Breast epithelium (tissue), 4 donors: ENCODE measurements around the gene THBS1. TPM values are rescaled to one million over a fixed set of nuclear protein-coding genes. Genes with fewer than 3 reads are reported as not detected.

Source experiments
- DNase-seq, 2 donors: peaks; one replicate each; pipeline ENCODE4 v3.0.0-alpha.2; 2019; ENCODE audit warnings: low spot score in 2 of 2
- H3K27ac ChIP-seq, 2 donors: fragments of 200-600 bp; sonication (generic) in 1 of 2; one replicate each; pipeline ENCODE4 v1.5.1; 2016 to 2019; ENCODE audit warnings: mild to moderate bottlenecking in 1 of 2
- H3K27me3 ChIP-seq, 2 donors: fragments of 200-600 bp; sonication (generic) in 1 of 2; one replicate each; pipeline versions ENCODE4 v1.5.1 to v1.6.0; 2017 to 2019; ENCODE audit warnings: control low read depth in 1 of 2, mild to moderate bottlenecking in 1 of 2
- H3K36me3 ChIP-seq: fragments of 200-600 bp; one replicate; pipeline ENCODE4 v1.5.1; 2019
- H3K4me1 ChIP-seq, 2 donors: fragments of 200-600 bp; sonication (generic); one replicate each; pipeline ENCODE4 v1.5.1; 2016 to 2019; ENCODE audit warnings: control low read depth in 1 of 2
- H3K4me3 ChIP-seq, 3 donors: fragments of 200-600 bp; sonication (generic); 1 replicate in 2 of 3; 2 replicates in 1 of 3; pipeline ENCODE4 v1.5.1; 2016 to 2019; ENCODE audit warnings: mild to moderate bottlenecking in 3 of 3, moderate library complexity in 2 of 3
- H3K9me3 ChIP-seq, 2 donors: fragments of 200-600 bp; sonication (generic) in 1 of 2; one replicate each; pipeline ENCODE4 v1.5.1; 2016 to 2019; ENCODE audit warnings: control low read depth in 1 of 2
- POLR2A ChIP-seq: fragments of 450-650 bp; IDR thresholded peaks from one replicate; pipeline ENCODE4 v1.6.1; 2016; ENCODE audit warnings: antibody characterized with exemption, mild to moderate bottlenecking, moderate library complexity
- POLR2AphosphoS5 ChIP-seq, 3 donors: sonication (generic); formaldehyde crosslinking; IDR thresholded peaks; one replicate each; pipeline ENCODE4 v1.6.1; 2017; ENCODE audit warnings: antibody characterized with exemption in 3 of 3
- intact Hi-C: fragments of 100-400 bp; cut with DNase I; formaldehyde crosslinking; loops from one replicate; pipeline ENCODE4 v1.15.1; 2023; ENCODE audit warnings: low total_unique reads
- total RNA-seq, 3 donors: library from RNA; depleted of rRNA; stranded (reverse); fragments of >200 nt; gene quantifications; one replicate each; pipeline ENCODE4 v1.1.0, GENCODE V29; 2016
- TF ChIP-seq, protein P1 (sequence below), 3 donors: fragments of 450-650 bp; IDR thresholded peaks; one replicate each; pipeline ENCODE4 v1.5.1; 2016 to 2017; ENCODE audit warnings: antibody characterized with exemption in 3 of 3, mild to moderate bottlenecking in 3 of 3, moderate library complexity in 3 of 3

Gene THBS1
- total RNA-seq, 3 donors from 2014 or later, result 106 to 623 (median 386) TPM

DNA sequence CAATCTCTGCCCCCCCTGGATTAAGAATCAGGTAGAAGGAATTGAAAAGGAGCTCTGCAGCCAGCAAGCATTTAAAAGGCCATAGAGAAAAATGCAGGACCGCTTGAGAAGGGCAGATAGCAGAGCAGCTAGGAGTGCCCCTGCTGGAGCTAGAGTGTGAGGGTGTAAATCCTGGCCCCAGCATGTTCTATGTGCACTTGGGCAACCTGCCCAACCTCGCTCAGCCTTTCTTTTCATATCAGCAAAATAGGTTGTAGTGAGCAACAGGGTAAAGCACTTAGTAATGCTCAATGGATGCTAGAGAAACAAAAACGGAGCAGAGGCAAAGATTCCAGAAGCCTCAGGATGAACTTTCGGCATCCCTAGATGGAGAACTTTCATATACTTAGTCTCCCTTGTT, 25.0 kb upstream of the THBS1 start:
- no peaks in the 10 kb centered on the region for H3K36me3 ChIP-seq
- TF ChIP-seq POLR2A, result no peak
- TF ChIP-seq, protein P1, sequence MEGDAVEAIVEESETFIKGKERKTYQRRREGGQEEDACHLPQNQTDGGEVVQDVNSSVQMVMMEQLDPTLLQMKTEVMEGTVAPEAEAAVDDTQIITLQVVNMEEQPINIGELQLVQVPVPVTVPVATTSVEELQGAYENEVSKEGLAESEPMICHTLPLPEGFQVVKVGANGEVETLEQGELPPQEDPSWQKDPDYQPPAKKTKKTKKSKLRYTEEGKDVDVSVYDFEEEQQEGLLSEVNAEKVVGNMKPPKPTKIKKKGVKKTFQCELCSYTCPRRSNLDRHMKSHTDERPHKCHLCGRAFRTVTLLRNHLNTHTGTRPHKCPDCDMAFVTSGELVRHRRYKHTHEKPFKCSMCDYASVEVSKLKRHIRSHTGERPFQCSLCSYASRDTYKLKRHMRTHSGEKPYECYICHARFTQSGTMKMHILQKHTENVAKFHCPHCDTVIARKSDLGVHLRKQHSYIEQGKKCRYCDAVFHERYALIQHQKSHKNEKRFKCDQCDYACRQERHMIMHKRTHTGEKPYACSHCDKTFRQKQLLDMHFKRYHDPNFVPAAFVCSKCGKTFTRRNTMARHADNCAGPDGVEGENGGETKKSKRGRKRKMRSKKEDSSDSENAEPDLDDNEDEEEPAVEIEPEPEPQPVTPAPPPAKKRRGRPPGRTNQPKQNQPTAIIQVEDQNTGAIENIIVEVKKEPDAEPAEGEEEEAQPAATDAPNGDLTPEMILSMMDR (IDR thresholded peaks at IDR 0.05), result no peak
- TF ChIP-seq POLR2AphosphoS5 (IDR thresholded peaks at IDR 0.05), result no peak
- H3K4me1 ChIP-seq, result no peaks in the 10 kb centered on the region
- no peak for DNase-seq
- no peak overlapping the region for H3K4me3 ChIP-seq
- no peaks in the 10 kb centered on the region for H3K27me3 ChIP-seq
- no peaks in the 10 kb centered on the region for H3K9me3 ChIP-seq
- intact Hi-C loops, result no loop called here
- no peak overlapping the region for H3K27ac ChIP-seq

DNA sequence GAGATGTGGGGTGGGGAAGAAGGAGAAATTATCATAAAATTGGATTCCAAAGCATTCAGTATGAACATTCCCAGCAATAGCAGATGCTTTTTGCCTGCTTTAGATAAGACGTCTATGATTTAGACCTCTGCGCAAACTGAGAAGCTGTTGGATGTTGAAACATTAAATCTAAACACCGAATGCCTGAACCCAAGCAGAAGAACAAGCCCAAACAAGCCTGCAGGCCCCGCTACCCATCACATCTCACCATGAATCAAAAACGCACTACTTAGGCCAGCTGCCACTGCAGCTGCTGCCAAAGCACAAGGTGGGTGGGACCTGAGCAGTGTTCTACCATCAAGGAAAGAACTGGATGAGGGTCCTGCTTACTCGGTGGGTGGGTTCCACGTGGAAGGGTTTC, 24.4 kb upstream of the THBS1 start:
- no peak for DNase-seq
- Histone ChIP-seq H3K4me3 (no peak overlapping the region), H3K36me3 (no peaks in the 10 kb centered on the region), H3K4me1 (no peaks in the 10 kb centered on the region), H3K9me3 (no peaks in the 10 kb centered on the region), H3K27ac (no peak overlapping the region), H3K27me3 (no peaks in the 10 kb centered on the region)
- TF ChIP-seq, protein P1 (IDR thresholded peaks at IDR 0.05), result no peak
- TF ChIP-seq POLR2A (no peak), POLR2AphosphoS5 (IDR thresholded peaks at IDR 0.05) (no peak)
- intact Hi-C loops, result no loop called here

DNA sequence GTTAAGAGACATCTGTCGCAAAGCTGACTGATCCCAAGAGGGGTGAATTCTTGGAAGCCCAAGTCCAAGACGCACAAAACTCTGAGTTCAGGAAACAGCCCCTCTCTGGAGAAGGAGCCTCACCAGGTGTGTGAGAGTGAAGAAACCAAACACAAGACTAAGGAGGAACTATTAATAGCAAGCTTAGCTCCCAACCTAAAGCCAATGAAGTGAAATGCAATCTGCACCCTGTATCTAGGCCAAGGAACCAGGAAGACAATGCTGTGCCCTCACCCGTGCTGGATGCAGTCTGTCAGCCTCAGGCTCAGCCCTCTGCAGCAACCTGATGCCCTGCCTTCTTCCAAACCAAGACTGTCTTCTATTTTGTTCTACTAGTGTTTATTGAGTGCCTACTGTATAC, 22.5 kb upstream of the THBS1 start:
- TF ChIP-seq POLR2AphosphoS5 (IDR thresholded peaks at IDR 0.05) (no peak), POLR2A (no peak)
- TF ChIP-seq, protein P1 (IDR thresholded peaks at IDR 0.05), result no peak
- intact Hi-C loops, result no loop called here

DNA sequence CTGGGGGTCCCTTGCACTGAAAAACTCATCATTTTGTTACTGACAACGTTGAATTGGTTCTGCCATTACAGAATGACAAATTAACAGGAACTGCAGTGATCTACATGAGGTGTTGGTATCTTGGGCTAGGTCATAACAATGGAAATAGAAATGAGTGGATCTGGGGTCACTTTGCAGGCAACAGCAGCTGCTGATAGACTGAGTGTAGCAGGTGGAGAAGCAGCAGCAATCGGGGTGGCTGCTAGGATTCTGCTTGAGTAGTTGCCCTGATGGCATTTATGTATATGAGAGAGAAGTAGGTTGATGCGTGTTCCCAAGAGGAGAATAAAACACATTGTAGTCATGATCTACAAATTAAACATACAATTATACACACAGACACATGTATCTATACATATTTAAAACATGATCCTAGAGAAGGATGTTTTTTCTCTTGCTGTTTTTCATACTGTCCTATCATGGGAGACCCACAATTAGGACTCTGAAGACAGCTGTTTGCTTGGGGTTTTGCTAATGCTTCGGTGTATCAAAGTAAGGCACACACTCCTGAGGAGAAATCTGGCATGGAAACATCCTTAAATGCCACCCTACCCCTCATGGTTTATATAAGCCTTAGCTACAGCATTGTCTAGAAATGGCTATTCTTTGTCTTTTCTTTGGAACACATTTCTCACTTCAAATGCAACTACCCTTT, 15.8 kb upstream of the THBS1 start:
- H3K36me3 ChIP-seq, result no peaks in the 10 kb centered on the region

More for the DNA sequence above, 22.5 kb upstream of the THBS1 start:
- Histone ChIP-seq H3K4me1 (no peaks in the 10 kb centered on the region), H3K9me3 (no peaks in the 10 kb centered on the region), H3K27me3 (no peaks in the 10 kb centered on the region), H3K27ac (no peak overlapping the region), H3K36me3 (no peaks in the 10 kb centered on the region), H3K4me3 (no peak overlapping the region)
- DNase-seq, result no peak

DNA sequence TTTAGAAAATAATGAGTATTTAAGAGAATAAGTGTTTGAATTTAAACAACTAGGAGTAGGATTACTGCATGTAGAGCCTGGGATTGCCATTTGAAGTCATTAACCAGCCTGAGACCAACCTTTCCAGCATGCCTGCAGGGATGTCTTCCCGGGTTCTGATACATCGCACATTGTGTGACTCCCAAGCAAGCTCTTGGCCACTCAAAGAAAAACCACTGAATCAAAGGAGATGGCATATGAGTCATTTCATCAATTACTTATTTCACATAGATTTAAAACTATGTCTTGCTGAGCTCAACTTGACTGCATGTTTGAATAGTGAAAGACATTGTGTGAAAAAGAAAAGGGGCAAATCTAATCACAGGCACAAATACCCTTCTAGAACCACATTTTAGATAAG, 15.0 kb upstream of the THBS1 start:
- DNase-seq, result no peak
- TF ChIP-seq POLR2AphosphoS5 (IDR thresholded peaks at IDR 0.05) (no peak), POLR2A (no peak)
- H3K9me3 ChIP-seq, result no peaks in the 10 kb centered on the region
- H3K4me3 ChIP-seq, result no peak overlapping the region
- H3K4me1 ChIP-seq, result no peaks in the 10 kb centered on the region
- H3K36me3 ChIP-seq, result no peaks in the 10 kb centered on the region
- H3K27me3 ChIP-seq, result no peaks in the 10 kb centered on the region
- no peak overlapping the region for H3K27ac ChIP-seq
- intact Hi-C loops, result no loop called here

More for the DNA sequence above, 15.8 kb upstream of the THBS1 start:
- TF ChIP-seq POLR2AphosphoS5 (IDR thresholded peaks at IDR 0.05) (no peak), POLR2A (no peak)
- TF ChIP-seq, protein P1 (IDR thresholded peaks at IDR 0.05), result no peak
- intact Hi-C loops, result no loop called here
- Histone ChIP-seq H3K4me3 (no peak overlapping the region), H3K27ac (no peak overlapping the region), H3K27me3 (no peaks in the 10 kb centered on the region), H3K9me3 (no peaks in the 10 kb centered on the region), H3K4me1 (no peaks in the 10 kb centered on the region)
- DNase-seq, result no peak
